Activated T-helper 1 cell treated with anti-CD3 and anti-CD28 coated beads, Interleukin-2, amount 50 U/mL, for 16 hours (primary cell): ENCODE data around the gene CDH8.

ENCODE experiments used
- DNase-seq, 2 donors: peaks; one replicate each; pipeline ENCODE4 v3.0.0-alpha.2; 2020; ENCODE audit warnings: low read depth in 1 of 2, low spot score in 1 of 2

The CDH8 gene

DNA sequence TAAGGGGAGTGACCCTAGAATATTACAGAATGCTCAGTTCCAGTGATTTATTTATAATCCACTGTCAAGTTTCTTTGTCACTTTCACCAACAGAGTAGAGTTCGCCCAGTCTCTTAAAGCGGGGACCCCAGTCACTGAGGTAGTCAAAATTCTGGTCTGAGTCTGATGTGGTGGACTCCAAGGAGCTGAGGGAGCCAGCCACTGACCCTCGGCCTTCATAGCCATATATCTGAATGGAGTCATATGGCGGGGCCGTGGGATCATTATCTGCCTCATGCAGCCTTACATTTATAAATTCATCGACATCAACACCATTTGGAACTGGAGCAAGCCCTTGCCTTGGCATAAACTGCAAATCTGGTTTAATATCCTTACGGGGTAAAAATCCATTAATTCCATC is 382.7 kb downstream of the CDH8 start:
- DNase-seq: no peak

DNA sequence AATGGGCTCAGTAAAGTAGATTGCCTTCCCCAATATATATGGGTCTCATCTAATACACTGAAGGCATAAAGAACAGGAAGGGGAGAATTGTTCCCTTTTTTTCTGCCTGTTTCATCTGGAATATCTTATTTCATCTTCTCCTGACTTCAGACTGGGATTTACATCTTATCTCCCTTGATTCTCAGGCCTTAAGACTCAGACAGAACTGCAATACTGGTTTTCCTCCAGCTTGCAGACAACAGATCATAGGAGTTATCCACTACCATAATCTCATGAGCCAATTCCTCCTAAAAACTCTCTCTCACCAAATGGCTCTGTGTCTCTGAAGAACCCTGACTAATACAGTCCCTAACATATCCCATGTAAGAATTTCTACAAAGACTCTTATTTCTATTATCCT is 390.7 kb downstream of the CDH8 start:
- DNase-seq: no peak

- no peak for DNase-seq
These were observed 391.5 kb downstream of the CDH8 start for GRCh38 chr16:61644736-61645135.

GRCh38 chr16:61617219-61617783 is 418.9 kb downstream of the CDH8 start:
- no peak for DNase-seq

DNA sequence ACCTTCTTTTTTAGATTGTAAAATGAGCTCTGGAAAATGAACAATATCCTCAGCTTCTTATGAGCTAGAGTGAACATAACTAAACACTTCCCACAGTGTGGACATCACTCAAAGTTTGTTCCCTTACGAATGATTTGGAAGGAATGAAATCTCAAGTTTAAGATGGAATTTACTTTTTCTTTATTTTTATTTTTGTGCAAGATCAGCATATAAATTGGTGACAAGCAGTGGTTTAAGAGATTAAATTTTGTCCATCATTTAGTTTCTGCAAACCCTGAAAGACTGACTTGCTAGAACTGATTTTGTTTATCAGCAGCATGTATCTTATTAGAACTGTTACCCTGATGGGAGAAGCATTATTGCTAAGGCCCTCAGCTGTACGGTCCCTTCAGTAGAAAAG is 420.1 kb downstream of the CDH8 start:
- no peak for DNase-seq

- DNase-seq: no peak
These were observed 424.3 kb downstream of the CDH8 start for GRCh38 chr16:61611847-61612491.

DNA sequence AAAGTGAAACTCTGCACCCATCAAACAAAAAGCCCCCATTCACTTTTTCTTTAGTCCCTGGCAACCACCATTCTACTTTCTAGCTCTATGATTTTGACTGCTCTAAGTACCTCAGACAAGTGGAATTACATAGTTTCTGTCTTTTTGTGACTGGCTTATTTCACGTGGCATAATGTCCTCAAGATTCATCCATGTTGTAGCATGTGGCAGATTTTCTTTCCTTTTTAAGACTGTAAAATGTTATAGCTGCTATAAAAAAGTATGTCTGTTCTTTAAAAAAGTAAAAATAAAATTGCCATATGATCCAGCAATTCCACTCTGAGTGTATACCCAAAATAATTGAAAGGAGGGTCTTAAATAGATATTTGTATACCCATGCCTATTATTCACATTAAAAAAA is 429.7 kb downstream of the CDH8 start:
- no peak for DNase-seq
